ENCODE results near the gene UVRAG.

The UVRAG gene
- 20.0 to 54.6 (median 44.8) reads per million in 18 experiments for total RNA-seq

DNA sequence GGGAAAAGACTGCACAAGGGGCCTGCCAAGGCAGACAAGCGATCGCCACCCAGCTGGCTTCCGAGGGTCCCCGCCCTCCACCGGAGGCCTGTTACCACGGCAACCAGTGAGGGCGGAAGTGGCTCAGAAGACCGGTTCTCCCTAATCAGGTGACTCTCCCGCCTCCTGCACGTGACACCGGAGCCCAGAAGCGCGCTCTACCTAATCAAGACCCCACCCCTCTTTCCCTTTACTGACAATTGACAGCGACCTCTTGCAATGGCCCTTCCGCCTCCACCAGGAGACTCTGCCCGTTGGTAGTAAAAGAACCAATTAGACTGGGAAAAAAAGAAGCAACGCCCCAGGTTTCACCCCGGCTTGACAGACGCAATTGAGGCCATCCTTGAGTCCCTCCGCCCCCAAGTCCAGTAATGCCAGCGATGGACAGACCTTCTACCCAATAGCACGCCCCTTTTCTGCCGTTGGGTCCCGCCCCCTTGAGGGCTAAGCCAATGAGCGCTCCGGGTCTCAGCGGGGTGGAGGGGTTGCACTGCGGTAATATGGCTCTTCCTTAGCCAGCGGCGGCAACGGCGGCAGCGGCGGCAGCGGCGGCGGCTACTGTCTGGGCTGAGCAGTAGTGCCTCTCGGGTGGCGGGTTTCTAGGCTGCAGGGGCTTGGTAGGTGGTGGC lies at the start of gene UVRAG:
Gene UVRAG, plus strand, starts transcription at position 534 of the 668 bp plus-strand sequence. CDS start 198 bp downstream, outside the sequence.
- peak; percentile 99 to 100 for DNase-seq

DNA sequence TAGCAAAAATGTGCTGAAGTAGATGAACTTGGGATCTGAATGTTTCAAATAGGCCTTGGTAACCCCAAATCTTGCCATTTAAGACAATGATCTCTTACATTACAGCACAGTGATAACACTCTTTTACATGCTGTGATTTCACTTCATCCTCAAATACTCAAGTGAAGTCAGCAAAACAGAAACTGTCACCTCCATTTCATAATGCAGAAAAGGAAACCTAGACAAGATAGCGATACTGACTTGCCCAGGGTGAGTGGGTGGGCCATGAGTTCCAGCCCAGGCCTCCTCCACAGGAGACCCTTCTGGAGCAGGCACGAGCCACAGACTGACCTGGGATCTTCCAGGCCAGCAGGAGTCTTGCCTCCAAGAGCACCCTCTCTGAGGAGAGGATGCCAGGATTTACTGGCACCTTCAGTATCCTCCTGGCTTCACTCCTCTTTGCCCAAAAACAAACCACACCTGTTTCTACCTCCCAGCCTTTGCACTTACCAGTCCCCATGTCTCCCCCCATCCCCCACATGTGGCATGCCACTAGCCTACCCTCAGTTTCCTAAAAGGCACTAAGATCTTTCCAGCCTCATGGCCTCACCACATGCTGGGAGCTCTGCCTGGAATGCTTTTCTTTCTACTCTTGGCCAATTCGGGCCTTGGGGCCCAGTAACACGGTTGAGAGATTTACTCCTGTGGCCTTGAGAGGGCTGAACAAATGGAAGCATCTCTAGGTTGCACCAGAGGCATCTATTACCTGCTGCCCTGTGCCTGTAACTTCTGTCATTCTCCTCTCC lies 48.4 kb upstream of the UVRAG start:
- DNase-seq: no peak

DNA sequence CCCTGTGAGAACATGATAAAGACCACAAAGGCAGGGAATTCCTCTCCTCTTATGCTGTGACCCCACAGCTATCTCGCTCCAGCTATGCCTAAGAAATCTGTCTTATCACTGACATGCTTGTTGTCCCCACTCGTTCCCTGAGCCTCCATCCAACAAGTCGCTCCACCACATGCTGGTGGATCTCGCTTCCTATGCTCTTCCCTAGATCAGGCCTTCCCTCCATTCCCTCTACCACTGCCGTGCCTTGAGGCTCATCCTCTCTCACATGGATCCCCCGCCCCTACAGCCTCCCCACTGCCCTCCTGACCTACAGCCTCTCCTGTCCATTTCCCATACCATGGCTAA lies 47.8 kb upstream of the UVRAG start:
- no peak for DNase-seq

- DNase-seq: no peak
These were observed 47.3 kb upstream of the UVRAG start for GRCh38 chr11:75767793-75768111.

- DNase-seq: peak; percentile 52 to 70
These were observed 46.7 kb upstream of the UVRAG start, which contains the start of gene DGAT2 for GRCh38 chr11:75768112-75768908. Gene DGAT2 (plus strand): TSS chr11:75768778. CDS start chr11:75768992, 214 bp downstream.

DNA sequence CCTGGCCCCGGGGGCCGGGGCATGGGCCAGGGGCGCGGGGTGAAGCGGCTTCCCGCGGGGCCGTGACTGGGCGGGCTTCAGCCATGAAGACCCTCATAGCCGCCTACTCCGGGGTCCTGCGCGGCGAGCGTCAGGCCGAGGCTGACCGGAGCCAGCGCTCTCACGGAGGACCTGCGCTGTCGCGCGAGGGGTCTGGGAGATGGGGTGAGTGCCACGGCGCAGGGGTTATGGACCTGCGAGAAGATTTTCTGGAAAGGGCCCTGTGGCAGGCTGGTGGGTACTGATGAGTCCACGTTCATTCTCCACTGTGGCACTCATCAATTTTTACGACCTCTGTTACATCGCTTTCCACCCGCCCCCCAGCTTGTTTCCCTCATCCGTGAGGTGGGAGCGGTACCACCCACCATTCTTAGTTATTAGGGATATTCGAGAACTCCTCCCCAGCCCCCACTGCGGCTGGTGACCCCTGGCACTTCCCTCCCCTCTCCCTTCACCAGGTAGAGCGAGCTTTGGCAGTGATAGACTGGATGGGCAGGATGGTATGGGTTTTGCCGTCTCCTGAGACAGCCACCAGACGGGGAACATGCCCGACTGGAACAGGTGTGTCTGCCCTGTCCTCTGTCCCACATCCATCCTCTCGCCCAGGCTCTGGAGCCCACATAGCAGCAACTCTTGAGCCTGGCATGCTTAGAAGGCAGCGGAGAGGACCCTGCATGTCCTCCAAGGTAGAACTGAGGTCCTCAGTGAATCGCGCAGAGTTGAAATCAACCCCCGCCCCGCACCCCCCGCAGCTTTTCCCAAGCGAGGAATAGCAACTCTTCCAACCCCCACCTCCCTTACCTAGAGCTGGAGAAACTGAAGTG lies 45.9 kb upstream of the UVRAG start:
- DNase-seq: no peak

GRCh38 chr11:75770102-75770501 lies 44.9 kb upstream of the UVRAG start:
- DNase-seq: no peak

DNA sequence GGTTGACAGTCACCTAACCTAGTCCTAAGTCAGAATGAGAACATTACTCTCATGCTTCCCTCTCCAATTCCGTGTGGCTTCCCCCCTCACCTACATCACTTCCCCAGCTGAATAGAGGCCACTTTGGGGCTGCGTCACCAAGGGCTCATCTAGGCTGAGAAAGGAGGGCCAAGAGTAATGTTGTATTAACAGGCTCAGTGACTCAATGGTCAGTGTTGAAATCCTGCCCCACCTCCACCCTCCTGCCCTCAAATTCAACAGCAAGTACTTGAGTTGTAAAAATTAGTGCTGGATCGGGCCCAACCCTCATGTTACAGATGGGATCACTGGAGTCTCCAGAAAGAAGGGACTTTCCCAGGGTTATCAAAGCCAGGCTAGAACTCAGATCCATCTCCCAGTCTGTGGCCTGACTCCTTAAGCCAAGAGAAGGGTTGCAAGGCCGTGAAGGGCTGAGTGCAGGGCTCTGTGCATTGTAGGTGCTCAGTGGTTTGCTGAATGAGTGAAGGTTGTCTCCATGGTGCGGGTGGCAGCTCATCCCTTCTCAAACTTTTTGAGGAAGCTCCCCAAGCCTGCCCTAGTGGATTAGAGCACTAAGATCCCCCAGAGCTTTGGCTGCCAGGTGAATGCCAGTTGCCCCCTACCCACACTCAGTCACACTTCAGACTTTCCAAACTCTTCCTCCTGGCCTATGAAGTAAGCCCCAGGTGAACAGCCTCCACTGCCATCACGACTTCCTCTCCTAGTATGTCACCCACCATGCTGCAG lies 43.2 kb upstream of the UVRAG start:
- peak; percentile 77 to 88 for DNase-seq

DNA sequence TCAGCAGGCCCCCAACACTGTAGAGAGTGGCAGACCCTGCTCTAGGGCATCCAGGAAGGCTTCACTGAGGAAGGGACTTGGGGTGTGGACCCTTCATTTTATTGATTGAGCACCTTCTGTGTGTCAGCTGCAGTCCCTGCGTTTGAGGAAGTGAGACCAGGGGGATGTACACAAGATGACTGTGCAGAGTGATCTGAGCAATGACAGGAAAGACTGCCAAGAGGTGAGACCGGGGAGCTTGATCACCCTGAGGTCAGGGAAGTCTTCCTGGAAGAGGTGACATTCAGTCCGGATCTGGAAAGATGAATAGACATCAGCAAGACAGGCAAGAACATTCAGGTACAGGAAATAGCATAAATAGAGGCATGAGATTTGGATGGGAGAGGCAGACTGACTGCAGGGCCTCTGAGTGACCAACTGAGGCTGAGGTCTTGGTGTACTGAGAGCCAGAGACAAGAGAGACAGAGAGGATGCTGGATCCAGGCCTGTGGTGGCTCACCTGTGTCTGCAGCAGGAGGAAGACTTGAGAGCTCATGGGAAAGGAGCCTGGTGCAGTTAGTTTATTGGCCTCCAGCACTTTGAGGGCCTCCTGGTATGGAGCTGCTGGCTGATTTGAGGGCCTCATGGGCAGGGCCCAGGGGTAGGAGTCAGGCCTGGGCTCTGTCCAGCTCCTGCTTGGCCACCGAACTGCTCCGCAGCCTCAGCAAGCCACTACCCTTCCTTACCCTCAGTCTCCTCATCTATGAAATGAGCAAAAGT lies 41.2 kb upstream of the UVRAG start:
- DNase-seq: peak; percentile 52 to 71

GRCh38 chr11:75775056-75775455 lies 40.0 kb upstream of the UVRAG start:
- DNase-seq: no peak

- DNase-seq: no peak
These were observed 38.5 kb upstream of the UVRAG start for GRCh38 chr11:75776546-75776945.

DNA sequence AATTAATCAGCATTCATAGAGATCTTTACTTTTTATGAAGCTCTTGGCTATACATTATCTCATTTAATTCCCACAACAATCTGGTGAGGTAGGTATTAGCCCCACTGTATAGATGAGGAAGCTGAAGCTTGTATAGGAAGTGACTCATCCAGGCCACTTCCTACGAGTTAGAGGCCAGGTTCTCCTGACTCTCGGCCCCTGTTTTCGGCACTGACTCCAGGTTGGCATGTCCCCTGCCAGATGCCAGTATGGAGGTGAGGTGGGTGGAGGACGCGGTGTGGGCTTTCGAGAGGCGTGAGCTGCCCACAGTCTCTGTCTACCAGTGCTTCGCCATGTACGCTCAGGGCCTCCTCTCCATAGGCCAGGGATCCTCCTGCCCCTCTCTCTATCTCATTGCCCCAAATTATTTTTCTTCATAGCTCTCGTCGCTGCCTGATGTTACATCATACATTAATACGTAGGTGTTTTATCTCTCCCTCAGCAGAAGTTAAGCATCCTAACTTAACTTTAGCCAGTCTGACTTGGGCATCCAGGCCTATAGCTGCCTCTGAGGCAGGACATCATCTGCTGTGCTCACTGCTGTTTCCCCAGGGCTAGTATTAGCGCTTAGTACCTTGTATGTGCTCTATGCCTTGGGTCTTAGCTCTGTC lies 37.4 kb upstream of the UVRAG start:
- DNase-seq: peak; percentile 60 to 69

DNA sequence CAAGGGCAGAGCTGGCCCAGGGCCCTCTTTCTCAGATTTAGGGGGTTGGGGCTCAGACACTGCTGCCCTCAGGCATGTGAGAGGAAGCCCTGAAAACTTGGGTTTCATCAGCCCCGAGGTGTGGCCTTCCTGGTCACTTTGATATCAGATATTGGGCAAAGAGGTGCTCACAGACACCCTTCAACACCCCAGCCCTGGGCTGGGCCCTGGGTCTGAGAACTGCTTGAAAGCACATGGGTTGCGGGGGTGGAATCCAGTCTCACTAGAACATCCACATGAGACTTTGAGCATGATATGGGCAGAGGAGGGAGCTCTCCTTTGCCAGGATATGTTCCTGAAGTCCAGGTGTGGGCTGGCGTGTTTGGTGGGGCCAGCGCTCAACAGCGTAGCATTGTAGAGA lies 36.0 kb upstream of the UVRAG start:
- DNase-seq: no peak

GRCh38 chr11:75779960-75780359 lies 35.0 kb upstream of the UVRAG start:
- DNase-seq: no peak

DNA sequence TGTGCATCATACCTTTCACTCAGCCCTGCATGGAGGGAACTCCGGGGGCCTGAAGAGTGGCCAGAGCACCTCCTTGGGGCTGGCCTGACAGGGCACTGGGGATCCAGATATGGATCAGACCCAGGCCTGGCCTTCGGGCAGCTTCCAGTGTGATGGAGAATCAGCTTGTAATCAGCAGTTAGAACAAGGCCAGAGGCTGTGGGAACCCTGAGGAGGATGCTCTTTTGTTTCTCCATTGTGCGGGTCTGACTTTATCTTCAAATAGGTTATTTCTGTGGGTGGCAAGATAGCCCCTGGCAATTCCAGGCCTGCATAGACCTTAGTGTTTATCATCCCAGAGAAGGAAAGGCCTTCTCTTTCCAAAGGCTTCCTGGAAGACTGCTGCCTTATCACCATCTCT lies 34.1 kb upstream of the UVRAG start:
- no peak for DNase-seq

DNA sequence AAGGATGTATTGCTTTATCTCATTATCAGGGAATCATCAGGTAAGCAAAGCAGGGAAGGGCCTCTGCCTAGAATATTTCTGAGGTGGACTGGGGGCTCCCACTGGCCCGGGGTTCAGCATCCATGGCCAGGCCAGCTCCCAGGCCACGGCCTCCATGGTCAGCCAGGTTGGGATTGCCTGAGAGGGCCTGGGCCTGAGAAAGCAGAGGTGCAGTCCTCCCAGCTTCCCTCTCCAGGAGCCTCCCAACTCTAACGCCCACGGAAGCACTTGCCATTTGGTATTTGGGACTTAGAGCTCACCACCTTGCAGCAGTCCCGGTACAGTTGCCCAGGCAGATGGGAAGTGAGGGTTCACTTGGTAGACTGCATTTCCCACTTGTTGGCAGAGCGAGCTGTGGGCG lies 33.7 kb upstream of the UVRAG start:
- no peak for DNase-seq

DNA sequence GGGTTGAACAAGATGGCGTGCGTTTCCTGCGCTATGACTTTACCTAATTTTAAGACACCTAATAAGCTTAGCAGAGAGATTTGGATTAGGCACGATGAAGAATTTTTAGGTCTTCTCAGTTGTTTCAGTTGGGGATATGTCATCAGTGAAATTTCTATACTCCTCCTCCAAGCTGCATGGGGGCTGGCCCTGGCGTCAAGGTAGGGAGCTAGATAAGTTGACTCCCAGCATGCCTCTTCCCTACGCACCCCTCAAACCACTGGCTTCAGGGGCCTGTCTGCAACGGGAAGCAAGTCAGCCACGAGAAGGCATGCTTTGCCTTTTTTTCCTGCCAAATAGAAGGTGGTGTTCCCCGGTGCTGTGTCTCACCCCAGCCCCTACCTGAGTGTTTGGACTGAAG lies 33.2 kb upstream of the UVRAG start:
- DNase-seq: no peak

DNA sequence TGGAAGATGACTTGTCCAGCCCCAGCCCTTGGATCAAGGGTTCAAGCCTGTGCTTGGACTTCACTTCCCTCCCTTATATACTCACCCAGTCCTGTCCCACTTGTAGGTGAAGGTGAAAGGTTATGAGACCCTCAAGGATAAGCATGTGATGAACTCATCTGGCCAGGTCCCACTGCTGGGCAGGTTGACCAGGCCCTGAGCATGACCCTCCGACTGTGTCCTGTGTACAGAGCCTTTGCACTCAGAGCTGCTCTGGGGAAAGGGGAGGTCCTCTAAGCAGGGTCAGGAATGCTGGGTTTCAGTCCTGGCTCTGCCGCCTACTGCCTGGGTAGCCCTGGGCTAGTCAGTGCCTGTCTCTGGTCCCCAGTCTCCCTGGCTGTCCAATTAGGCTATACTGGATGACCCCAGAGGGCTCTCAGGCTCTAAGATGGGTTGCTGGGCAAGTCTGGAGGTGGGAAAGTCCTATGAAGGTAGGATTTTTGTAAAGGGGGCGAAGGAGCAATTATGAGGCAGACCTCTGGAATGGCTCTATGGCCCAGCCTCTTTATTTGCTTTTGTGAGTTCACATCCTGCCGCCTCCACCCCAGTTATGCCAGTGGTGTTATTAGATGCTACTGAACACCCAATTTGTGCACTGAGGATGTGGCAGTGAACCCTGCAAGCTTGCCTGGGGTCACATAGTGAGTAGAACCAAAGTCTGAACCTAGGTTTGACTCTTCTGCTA lies 32.3 kb upstream of the UVRAG start:
- no peak for DNase-seq

- no peak for DNase-seq
These were observed 31.5 kb upstream of the UVRAG start for GRCh38 chr11:75783416-75784084.
